HepG2 (cell line): ENCODE measurements around the gene TFPI. TPM values are rescaled to one million over a fixed set of nuclear protein-coding genes. Genes with fewer than 3 reads are reported as not detected.

Experiments used
- CHD2 ChIP-seq: IDR thresholded peaks from 2 replicates; pipeline ENCODE4 v1.6.1; 2011; ENCODE audit warnings: low read depth, low read length, improper control_type of control experiment
- HNRNPK ChIP-seq: fragments of 200-400 bp; formaldehyde crosslinking; IDR thresholded peaks from 2 replicates; pipeline ENCODE4 v1.6.1; 2018; ENCODE audit warnings: low read length, low read depth, moderate library complexity, mild to moderate bottlenecking; ENCODE audit not compliant: poor library complexity, severe bottlenecking
- KDM5B ChIP-seq: sonication (generic); formaldehyde crosslinking; IDR thresholded peaks from 2 replicates; pipeline ENCODE4 v1.4.0; 2020; ENCODE audit warnings: missing genetic modification reagents, mild to moderate bottlenecking, borderline replicate concordance
- NFAT5 ChIP-seq: sonication (generic); formaldehyde crosslinking; IDR thresholded peaks from 2 replicates; pipeline ENCODE4 v1.4.0; 2020; ENCODE audit warnings: missing genetic modification reagents
- PATZ1 ChIP-seq: sonication (generic); formaldehyde crosslinking; IDR thresholded peaks from 2 replicates; pipeline ENCODE4 v1.4.0; 2020; ENCODE audit warnings: missing genetic modification reagents
- POLR2AphosphoS5 ChIP-seq: IDR thresholded peaks from 2 replicates; pipeline ENCODE4 v1.6.1; 2012; ENCODE audit warnings: low read depth, low read length
- RBAK ChIP-seq: sonication (generic); formaldehyde crosslinking; IDR thresholded peaks from 2 replicates; pipeline ENCODE4 v1.5.1; 2020; ENCODE audit warnings: mild to moderate bottlenecking, missing genetic modification reagents
- SNAI1 ChIP-seq: sonication (generic); formaldehyde crosslinking; IDR thresholded peaks from 2 replicates; pipeline ENCODE4 v1.5.0; 2020; ENCODE audit warnings: mild to moderate bottlenecking, missing genetic modification reagents, borderline replicate concordance
- SP4 ChIP-seq: sonication (generic); formaldehyde crosslinking; IDR thresholded peaks from 2 replicates; pipeline ENCODE4 v1.8.1; 2023; ENCODE audit warnings: mild to moderate bottlenecking, missing genetic modification reagents
- SP5 ChIP-seq: IDR thresholded peaks from 2 replicates; pipeline ENCODE4 v1.6.1; 2016; ENCODE audit warnings: low read depth, borderline replicate concordance
- ZFP62 ChIP-seq: sonication (generic); formaldehyde crosslinking; IDR thresholded peaks from 2 replicates; pipeline ENCODE4 v1.4.0; 2020; ENCODE audit warnings: missing genetic modification reagents
- ZMYM4 ChIP-seq: sonication (generic); formaldehyde crosslinking; IDR thresholded peaks from 2 replicates; pipeline ENCODE4 v1.8.1; 2023; ENCODE audit warnings: mild to moderate bottlenecking, missing genetic modification reagents
- ZNF260 ChIP-seq: sonication (generic); formaldehyde crosslinking; IDR thresholded peaks from 2 replicates; pipeline ENCODE4 v1.4.0; 2020; ENCODE audit warnings: missing genetic modification reagents, low read depth, mild to moderate bottlenecking, borderline replicate concordance
- ZNF30 ChIP-seq: sonication (generic); formaldehyde crosslinking; IDR thresholded peaks from 2 replicates; pipeline ENCODE4 v1.5.0; 2020; ENCODE audit warnings: mild to moderate bottlenecking, missing genetic modification reagents
- ZNF431 ChIP-seq: sonication (generic); formaldehyde crosslinking; IDR thresholded peaks from 2 replicates; pipeline ENCODE4 v1.9.0; 2022; ENCODE audit warnings: missing genetic modification reagents, low read depth, mild to moderate bottlenecking, borderline replicate concordance
- ZNF546 ChIP-seq: sonication (generic); formaldehyde crosslinking; conservative IDR thresholded peaks from 2 replicates; pipeline ENCODE4 v1.8.1; 2023; ENCODE audit warnings: mild to moderate bottlenecking, missing genetic modification reagents
- polyA plus RNA-seq, 8 experiments: library from polyadenylated mRNA; depleted of rRNA in 3 of 8; stranded (reverse) in 7 of 8; unstranded in 1 of 8; fragments of >200 nt; fragmentation: Illumina TruSeq in 4 of 8; extraction: Trizol in 4 of 8; gene quantifications; 2 replicates each; pipeline versions ENCODE4 v1.2.1 to v1.2.3, GENCODE V29; 2011 to 2016; ENCODE audit warnings: low read depth in 4 of 8, missing spikeins in 1 of 8, mixed read lengths in 1 of 8; ENCODE audit not compliant: insufficient read depth in 1 of 8
- total RNA-seq, 5 experiments: library from RNA; depleted of rRNA; stranded (reverse); fragments of >200 nt; fragmentation: Illumina TruSeq; extraction: Trizol; gene quantifications; 2 replicates each; pipeline ENCODE4 v1.2.3, GENCODE V29; 2016; ENCODE audit warnings: low read depth in 1 of 5
- TF ChIP-seq, protein P1 (sequence below): sonication (generic); formaldehyde crosslinking; IDR thresholded peaks from 2 replicates; pipeline ENCODE4 v1.5.0; 2020; ENCODE audit warnings: mild to moderate bottlenecking, missing genetic modification reagents, moderate library complexity
- TF ChIP-seq, protein P2 (sequence below): sonication (generic); formaldehyde crosslinking; IDR thresholded peaks from 2 replicates; pipeline ENCODE4 v1.4.0; 2020; ENCODE audit warnings: missing genetic modification reagents

TFPI gene
- total and polyA plus RNA-seq, 2 of the 13 experiments (the other 11 are each of a cell fraction or from before 2014, with no cell fraction given) = 301 to 436 TPM

DNA sequence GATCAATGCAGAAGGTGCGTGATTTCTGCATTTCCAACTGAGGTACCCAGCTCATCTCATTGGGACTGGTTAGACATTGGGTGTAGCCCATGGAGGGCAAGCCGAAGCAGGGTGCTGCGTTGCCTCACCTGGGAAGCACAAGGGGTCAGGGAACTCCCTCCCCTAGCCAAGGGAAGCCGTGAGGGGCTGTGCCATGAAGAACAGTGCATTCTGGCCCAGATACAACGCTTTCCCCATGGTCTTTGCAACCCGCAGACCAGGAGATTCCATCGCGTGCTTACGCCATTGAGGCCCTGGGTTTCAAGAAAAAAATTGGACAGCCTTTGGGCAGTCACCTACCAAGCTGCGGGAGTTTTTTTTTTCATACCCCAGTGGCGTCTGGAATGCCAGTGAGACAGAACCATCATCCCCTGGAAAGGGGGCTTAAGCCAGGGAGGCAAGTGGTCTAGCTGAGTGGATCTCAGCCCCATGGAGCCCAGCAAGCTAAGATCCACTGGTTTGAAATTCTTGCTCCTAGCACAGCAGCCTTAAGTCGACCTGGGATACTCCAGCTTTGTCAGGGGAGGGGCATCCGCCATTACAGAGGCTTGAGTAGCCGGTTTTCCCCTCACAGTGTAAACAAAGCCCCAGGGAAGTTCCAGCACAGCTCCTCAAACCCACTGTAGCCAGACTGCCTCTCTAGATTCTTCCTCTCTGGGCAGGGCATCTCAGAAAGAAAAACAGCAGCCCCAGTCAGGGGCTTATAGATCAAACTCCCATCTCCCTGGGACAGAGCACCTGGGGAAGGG, 21.7 kb downstream of the TFPI start (continued):
- TF ChIP-seq PATZ1 = no peak
- TF ChIP-seq SP5 (CRISPR knock-in tag) = no peak
- TF ChIP-seq, protein P1, sequence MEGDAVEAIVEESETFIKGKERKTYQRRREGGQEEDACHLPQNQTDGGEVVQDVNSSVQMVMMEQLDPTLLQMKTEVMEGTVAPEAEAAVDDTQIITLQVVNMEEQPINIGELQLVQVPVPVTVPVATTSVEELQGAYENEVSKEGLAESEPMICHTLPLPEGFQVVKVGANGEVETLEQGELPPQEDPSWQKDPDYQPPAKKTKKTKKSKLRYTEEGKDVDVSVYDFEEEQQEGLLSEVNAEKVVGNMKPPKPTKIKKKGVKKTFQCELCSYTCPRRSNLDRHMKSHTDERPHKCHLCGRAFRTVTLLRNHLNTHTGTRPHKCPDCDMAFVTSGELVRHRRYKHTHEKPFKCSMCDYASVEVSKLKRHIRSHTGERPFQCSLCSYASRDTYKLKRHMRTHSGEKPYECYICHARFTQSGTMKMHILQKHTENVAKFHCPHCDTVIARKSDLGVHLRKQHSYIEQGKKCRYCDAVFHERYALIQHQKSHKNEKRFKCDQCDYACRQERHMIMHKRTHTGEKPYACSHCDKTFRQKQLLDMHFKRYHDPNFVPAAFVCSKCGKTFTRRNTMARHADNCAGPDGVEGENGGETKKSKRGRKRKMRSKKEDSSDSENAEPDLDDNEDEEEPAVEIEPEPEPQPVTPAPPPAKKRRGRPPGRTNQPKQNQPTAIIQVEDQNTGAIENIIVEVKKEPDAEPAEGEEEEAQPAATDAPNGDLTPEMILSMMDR = 0 out of 2 replicates have a peak, but pooled peaks have one; percentile 2
- TF ChIP-seq SNAI1 (CRISPR knock-in tag) = peak; percentile 74; the same call in 1 of the 2 replicates
- no peak for TF ChIP-seq ZFP62 (CRISPR knock-in tag)
- TF ChIP-seq CHD2 = no peak
- TF ChIP-seq HNRNPK = no peak
- TF ChIP-seq ZNF546 (CRISPR knock-in tag) = peak; percentile 52; the same call in 1 of the 2 replicates
- TF ChIP-seq ZNF431 (CRISPR knock-in tag) = no peak
- no peak for TF ChIP-seq SP4 (CRISPR knock-in tag)
- no peak for TF ChIP-seq NFAT5 (CRISPR knock-in tag)
- TF ChIP-seq ZMYM4 = peak; percentile 44; the same call in 1 of the 2 replicates
- TF ChIP-seq KDM5B (CRISPR knock-in tag) = peak; percentile 50; the same call in 1 of the 2 replicates
- TF ChIP-seq, protein P2, sequence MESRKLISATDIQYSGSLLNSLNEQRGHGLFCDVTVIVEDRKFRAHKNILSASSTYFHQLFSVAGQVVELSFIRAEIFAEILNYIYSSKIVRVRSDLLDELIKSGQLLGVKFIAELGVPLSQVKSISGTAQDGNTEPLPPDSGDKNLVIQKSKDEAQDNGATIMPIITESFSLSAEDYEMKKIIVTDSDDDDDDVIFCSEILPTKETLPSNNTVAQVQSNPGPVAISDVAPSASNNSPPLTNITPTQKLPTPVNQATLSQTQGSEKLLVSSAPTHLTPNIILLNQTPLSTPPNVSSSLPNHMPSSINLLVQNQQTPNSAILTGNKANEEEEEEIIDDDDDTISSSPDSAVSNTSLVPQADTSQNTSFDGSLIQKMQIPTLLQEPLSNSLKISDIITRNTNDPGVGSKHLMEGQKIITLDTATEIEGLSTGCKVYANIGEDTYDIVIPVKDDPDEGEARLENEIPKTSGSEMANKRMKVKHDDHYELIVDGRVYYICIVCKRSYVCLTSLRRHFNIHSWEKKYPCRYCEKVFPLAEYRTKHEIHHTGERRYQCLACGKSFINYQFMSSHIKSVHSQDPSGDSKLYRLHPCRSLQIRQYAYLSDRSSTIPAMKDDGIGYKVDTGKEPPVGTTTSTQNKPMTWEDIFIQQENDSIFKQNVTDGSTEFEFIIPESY (CRISPR knock-in tag) = peak; percentile 66
- TF ChIP-seq ZNF260 (CRISPR knock-in tag) = no peak
- TF ChIP-seq RBAK = no peak
- no peak for TF ChIP-seq ZNF30 (CRISPR knock-in tag)
- TF ChIP-seq POLR2AphosphoS5 = peak; percentile 48
